H1 (cell line): Measurements from ENCODE around the gene FAM171A1. TPM values are rescaled to one million over a fixed set of nuclear protein-coding genes. Genes with fewer than 3 reads are reported as not detected.

Source experiments
- BCL11A ChIP-seq, 2 experiments: IDR thresholded peaks; one replicate each; pipeline ENCODE4 v1.6.1; 2011; ENCODE audit warnings: low read depth in 2 of 2, low read length in 2 of 2, mild to moderate bottlenecking in 2 of 2
- EZH2 ChIP-seq: fragments of 200-600 bp; sonication (generic); IDR thresholded peaks from 2 replicates; pipeline ENCODE4 v1.7.1; 2012; ENCODE audit warnings: low read depth, mild to moderate bottlenecking, moderate library complexity, low read length, inconsistent platforms; ENCODE audit not compliant: severe bottlenecking
- JUN ChIP-seq: IDR thresholded peaks from 2 replicates; pipeline ENCODE4 v1.6.1; 2011; ENCODE audit warnings: low read depth, mild to moderate bottlenecking, improper control_type of control experiment, low read length
- MAFK ChIP-seq: IDR thresholded peaks from 2 replicates; pipeline ENCODE4 v1.6.1; 2012; ENCODE audit warnings: low read depth, mild to moderate bottlenecking, improper control_type of control experiment, low read length
- RNF2 ChIP-seq: fragments of 200-900, 300-1000 bp; sonication (generic); IDR thresholded peaks from 2 replicates; pipeline ENCODE4 v1.7.1; 2016; ENCODE audit warnings: borderline replicate concordance, low read depth, mild to moderate bottlenecking, antibody characterized with exemption, low read length; ENCODE audit not compliant: poor library complexity, severe bottlenecking; ENCODE audit errors: missing control alignments
- TEAD4 ChIP-seq: IDR thresholded peaks from 2 replicates; pipeline ENCODE4 v1.6.1; 2012; ENCODE audit warnings: low read depth, low read length, inconsistent platforms, mixed read lengths
- polyA plus RNA-seq, 7 experiments: library from polyadenylated mRNA; depleted of rRNA in 3 of 7; stranded (reverse) in 5 of 7; unstranded in 2 of 7; fragments of >200 nt in 5 of 7; fragments of 200-250 nt in 2 of 7; gene quantifications; 1 replicate in 5 of 7; 2 replicates in 1 of 7; 4 replicates in 1 of 7; pipeline versions ENCODE4 v1.2.1 to v1.2.3, GENCODE V29; 2011 to 2013; ENCODE audit warnings: missing spikeins in 2 of 7, mixed read lengths in 2 of 7
- total RNA-seq: library from RNA; stranded (reverse); fragmentation: NEBNext Ultra II Directional; extraction: Animal tissue kit (Norgen Biotek cat#: 25700); gene quantifications from 2 replicates; pipeline ENCODE4 v1.2.1, GENCODE V29; 2021

Gene FAM171A1
- total and polyA plus RNA-seq, 2 of the 8 experiments (the other 6 are each of a cell fraction or from before 2014, with no cell fraction given), result 26.6 to 42.1 TPM

DNA sequence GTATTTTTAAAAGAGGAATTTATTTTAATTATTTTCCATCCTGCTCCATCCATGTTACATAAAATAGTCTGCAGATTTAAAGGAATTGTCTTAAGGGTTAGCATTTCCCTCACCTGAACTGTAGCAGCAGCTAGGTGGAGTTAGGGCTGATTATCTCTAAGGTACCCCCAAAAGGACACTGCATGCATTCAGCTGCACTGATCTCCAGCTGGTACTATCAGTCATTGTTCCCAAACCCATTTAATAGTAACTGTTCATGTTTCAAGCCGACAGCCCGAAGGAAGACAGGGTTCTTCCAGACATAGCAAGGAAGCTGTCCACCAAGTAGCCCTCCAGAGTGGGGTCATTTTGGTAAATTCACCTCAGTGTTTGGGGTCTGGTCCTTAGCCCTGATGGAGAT lies 48.7 kb downstream of the FAM171A1 start (continued):
- TF ChIP-seq RNF2 (no peak), TEAD4 (no peak), EZH2 (no peak), MAFK (no peak), BCL11A (IDR thresholded peaks at IDR 0.05; ENCODE audit: low read depth in 2 of 2, low read length in 2 of 2) (no peak), JUN (no peak)
